Measurements from ENCODE around the gene CD34. TPM values are rescaled to one million over a fixed set of nuclear protein-coding genes. Genes with fewer than 3 reads are reported as not detected.
A peak's percentile ranks its signal among the peaks of the same experiment; 100 is the strongest.
"Not testable (repeated sequence)": the region's sequence is repeated elsewhere in the genome, so short reads cannot be mapped to it uniquely, and the experiment has no call there.

CD34 gene
- polyA plus RNA-seq, 3 donors = 87.1 to 108 (median 90.6) TPM

DNA sequence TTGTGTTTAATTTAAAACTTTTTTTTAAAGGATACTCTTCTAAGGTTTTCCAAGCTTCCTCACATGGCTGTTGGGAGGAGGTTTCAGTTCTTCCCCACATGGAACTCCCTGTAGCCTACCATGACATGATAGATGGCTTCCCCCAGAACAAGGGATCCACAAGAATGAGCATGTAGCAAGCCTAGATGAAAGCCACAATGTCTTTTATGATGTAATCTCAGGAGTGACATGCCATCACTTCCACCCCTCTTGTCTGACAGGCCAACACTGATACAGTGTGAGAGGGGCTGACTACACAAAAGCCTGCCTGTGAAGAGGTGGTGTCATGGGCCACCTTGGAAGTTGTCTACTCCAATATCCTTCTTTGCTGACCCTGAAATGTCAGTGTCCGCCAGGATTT lies 32.0 kb downstream of the CD34 start:
- DNase-seq = no peak

- DNase-seq = not testable (repeated sequence)
These were observed 33.0 kb downstream of the CD34 start for GRCh38 chr1:207877914-207878313.

DNA sequence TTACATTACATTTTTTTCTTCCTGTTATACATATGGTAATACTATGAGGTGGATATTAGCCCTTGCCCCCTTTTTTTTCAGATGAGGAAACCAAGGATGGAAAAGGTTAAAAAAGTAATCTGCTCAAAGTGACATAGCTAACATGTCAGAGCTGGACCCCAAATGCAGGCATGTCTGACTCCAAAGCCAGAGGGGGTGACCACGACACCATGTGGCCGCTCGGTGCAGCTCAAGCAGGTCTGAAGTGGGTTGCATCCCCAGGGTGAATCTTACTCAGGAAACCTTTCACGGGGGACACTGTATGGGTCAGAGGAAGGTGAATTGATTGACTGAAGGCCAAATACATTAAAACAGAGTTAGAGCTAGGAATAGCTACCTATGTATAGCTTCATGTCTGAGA lies 34.8 kb downstream of the CD34 start:
- no peak for DNase-seq

DNA sequence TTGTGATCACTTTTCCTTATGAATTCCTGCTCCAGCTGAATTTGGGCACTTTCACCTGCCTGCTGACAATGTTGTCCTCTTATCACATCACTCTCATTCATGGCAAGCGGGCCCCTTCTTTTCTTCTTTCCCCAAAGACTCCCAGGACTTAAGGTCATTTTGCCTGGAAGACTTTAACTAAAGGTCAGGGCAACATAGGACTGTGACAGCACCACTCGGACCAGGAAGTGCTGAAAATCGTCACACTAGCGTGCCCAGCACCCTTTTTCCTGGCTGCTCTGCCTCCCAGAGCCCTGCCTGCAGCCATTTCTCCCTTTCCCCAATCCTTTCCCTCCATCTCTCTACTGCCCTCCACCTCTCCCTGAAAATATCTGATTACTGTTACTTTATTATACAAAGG lies 35.4 kb downstream of the CD34 start:
- DNase-seq = no peak

DNA sequence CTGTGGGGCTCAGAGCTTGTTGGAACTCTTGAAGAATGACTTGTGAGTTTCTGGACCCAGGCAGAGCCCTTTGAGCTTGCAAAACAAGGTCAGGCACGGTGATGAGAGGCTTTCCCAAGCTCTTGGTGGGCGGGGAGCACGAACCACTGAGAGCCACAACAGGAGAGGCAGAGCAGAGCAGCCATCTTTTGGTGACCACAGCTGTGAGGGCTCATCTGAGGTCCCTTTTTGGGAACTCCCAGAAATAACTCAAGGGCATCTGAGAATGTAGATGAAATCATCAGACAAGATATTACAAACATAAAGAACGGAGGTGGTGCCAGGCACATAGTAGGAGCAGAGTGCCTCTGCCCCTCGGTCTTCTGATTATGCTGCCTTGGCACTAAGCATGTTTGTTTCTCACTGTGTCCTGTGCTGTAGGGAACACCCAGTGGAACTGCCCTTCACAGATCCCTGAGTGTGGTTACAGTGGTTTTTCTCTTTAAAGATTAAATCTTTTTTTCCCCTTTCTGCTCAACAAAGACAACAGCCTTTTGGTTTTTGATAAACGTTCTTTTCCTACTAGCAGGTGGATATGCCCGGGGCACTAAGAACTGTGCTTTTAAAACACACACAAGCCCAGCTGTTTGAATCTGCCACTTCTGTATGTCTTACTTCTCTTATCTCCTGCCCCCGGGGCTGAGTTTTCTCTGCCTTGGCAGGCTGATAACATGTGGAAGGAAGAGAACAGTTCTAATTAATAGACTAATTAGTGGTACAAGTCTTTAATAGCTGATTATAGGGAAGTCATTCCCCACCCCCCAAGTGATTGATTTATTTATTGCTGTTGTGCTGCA lies 37.7 kb downstream of the CD34 start:
- DNase-seq = no peak

- DNase-seq = no peak
These were observed 38.3 kb downstream of the CD34 start for GRCh38 chr1:207872621-207873020.

DNA sequence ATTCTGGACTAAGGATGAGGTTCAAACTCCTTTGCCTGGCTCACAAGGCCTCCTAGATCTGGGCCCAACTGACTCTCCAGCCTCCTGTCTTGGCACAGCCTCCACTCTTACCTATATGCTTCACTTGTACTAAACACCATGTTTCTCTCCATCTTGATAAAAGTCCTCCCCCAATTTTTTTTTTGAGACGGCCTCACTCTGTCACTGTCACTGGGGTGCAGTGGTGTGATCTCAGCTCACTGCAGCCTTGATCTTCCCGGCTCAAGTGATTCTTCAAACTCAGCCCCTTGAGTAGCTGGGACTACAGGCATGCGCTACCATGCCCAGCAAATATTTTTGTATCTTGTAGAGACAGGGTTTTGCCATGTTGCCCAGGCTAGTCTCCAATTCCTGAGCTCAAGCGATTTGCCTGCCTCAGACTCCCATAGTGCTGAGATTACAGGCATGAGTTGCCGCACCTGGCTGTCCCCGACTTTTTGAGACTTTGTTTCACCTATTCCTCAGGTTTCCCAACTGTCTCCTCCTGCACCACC lies 39.7 kb downstream of the CD34 start:
- DNase-seq = no peak

DNA sequence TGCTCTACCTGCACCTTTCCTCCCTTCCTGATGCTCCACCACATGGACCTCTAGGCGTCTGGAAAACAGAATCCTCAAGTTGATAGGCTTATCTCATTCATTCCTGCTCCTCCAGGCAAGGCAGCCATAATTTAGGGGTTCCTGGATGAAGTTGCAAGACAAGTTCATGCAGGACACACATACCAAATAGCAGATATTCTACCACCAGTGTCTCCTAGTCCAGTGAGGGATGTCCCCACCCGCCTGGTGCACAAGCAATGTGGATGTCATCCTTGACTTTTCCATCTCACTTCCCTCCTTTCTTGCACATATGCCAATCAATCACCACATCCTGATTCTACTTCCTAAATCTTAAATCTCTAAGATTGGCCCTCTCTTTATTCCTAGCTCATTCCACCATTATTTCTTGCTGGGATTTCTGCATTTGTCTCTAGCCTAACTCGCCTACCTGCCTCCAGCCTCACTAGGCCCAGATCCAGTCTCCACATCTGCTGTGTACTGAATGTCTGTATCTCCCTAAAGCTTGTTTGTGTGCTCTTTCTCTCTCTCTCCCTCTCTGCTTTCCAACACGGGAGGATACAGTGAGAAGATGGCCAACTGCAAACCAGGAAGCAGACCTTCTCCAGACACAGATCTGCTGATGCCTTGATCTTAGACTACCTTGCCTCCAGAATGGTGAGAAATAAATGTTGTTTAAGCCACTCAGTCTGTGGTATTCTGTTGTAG lies 40.5 kb downstream of the CD34 start:
- no peak for DNase-seq

GRCh38 chr1:207869859-207870258 lies 41.1 kb downstream of the CD34 start:
- no peak for DNase-seq

DNA sequence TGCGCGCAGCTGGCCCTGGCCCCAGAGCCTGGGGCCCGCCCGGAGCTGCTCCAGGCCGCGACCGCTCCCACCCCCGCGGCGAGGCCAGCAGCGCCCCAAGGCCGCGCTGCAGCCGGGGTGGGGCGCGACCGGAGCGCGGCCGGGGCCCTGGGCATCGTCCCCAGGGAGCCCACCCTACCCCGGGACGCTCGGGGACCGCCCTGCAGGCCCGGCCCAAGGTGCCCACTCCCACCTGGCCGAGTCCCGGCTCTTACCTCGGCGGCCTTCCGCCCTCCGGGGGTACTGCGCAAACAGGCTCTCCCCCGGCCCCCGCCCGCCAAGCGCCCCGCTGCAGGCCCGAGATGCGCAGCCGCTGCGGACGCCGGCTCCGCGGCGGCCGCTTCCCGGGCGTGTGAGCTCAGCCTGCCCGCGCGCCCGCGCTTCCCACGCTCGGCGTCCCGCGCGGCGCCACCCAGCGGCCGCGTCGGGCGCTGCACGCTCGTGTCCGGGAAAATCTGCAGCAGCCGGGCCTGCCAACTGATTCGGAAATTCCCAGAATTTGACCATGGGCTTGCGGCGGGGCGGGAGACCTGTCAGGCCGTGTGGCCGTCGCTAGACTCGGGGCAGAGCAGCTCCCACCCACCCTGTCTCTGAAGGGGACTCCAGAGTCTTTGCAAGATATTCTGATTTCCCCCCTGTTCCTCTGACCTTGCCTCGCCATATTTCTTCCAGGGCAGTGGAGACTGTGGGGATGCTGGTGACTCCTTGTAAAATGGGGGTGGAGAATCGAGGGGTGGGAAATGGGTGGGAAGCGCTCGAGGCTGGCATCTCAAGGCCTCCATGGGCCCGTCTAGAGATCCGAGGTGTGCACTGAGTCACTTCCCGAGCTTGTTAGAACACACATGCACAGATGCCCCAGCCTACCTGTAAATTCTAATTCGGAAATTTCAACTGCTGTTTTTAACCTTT lies 41.9 kb downstream of the CD34 start:
- peak; percentile 85 for DNase-seq

GRCh38 chr1:207868251-207868773 lies 42.6 kb downstream of the CD34 start:
- no peak for DNase-seq

DNA sequence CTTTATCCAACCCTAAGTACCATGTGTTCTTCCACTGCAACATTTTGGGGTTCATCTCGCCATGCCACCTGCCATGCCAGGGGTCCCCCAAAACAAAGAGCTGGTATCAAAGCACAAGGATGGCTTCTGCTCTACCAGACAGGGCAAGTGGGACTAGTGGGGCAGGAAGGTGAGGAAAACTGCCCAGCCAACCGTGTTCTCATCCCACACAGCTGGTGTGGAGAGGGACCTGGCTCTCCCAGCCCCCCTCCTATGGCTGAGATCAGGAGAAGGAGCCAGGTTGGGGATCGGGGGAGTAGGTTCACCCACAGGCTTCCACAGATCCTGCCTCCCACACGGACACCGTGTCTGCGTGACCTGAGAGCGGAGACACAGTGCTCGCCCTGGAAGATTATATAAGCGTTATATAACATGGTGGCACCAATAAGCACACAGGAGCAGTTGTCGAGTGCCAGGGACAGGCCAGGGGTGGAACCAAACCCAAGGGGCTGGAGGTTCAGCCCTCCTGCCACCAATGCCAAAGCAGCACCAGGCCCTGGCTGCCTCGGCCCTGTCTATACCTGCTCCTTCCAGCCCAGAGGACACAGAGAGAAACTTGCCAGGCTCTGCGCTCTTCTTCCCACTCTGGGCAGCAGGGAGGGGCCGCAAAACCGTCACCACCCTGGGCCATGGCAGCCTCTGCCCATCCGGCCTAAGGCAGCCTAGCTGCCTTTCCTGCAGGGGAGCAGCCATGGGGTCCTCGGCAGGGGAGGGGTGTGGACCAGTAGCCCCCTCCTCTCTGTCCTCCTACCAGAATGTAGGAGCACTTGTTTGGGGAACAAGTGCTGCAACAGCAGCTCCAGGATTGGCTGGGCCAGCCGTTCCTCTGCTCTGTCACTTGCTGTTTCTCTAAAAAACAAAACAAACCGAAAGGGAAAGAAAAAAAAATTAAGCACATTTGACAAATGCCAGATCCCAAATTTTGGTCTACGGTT lies 43.5 kb downstream of the CD34 start:
- no peak for DNase-seq

DNA sequence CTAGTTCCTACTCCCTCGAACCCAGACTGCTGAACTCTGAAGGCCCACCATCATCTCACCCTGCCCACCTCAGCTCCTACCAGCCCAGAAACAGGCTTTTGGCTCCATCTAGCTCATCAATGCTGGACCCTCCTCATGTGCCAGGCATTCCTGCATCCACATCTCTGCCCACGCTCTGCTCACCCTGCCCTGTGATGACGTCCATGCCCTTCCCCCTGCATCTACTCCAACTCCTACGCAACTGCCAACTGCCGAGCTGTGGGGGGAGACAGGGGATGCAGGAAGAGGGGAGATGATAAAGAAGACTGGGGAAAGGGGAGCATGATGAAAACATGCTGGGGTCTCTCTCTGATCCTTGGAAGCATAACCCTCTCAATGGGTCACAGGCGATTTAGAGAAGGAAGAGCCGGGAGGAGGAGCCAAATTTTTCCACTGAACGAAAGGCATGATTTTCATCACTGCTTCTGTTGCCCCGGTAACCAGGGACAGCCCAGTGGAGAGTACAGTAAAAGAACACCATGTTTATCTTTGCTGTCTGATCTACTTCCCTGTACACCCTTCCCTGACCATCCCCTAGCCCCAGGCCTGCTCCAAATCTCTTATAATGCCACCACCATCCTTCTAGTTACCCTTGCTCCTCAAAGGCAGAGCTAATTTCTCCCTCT lies 44.3 kb downstream of the CD34 start:
- DNase-seq = peak; percentile 48

DNA sequence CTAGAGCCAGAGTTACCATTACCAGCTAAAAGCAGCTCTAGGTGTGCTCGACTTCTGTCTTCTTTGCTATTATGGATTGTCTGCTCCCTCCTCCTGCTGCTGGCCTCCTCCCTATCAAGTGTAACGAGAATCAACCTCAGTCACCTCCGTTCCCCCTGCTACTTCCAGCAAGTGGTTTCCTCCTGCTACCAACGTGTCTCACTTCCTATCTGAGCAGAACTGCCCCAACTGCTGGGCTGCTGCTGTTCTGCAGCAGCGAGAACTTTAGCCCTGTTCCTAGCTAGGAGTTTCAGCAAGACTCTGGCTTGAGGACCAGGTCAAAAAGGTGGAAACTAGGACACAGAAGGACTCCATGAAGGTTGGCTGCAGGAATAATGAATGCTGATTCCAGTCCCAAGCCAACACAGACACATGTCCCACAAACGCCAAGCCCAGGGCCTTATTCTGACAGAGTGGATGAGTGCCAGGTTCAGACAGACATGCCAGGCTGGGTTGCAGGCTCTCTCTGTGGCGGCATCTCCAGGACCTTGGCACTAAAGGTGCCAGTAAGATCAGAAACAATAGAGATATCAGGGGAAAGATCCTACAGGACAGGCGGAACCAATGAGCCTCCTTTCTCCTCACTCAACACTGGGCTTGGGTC lies 46.9 kb downstream of the CD34 start:
- DNase-seq = no peak

DNA sequence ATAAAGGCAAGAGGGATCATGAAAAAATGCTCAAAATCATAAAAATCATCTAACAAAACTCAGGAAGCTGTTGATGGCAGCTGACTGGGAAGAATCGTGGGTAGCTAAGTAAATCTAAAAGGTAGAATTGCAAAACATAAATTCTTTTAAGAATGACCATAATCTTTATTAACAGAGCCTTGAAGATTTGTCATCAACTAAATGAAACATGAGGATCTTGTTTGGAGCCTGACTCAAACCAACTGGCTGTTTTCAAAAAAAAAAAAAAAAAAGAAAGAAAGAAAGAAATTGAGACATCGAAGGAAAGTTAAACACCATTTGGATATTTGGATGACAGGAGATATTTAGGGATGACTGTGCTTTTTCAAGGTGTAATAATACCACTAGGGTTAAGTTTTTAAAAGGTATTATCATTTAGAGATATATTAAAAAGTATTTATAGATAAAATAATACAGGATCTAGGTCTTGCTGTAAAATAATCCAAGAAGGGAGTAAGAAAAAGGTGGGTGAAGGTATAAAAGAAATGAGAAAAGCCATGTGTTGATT lies 48.6 kb downstream of the CD34 start:
- no peak for DNase-seq

- DNase-seq = no peak
These were observed 49.3 kb downstream of the CD34 start for GRCh38 chr1:207861442-207862177.

- DNase-seq = no peak
These were observed 50.4 kb downstream of the CD34 start for GRCh38 chr1:207860531-207860930.

DNA sequence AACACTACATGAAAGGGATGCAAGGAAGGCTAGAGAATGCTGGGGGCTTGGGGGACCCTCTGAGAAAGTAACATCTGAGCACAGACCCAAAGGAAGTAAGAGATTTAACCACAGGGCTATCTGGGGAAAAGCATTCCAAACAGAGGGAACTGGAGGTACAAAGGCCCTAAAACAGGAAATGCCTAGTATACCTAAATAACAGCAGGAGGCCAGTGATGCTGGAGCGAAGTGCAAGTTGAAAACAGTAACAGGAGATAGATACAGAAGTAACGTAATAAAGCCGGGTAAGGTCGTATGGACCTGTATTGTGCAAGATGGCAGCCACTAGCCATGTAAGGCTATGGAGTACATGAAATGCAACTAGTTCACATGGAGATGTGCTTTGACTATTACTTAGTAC lies 52.1 kb downstream of the CD34 start:
- no peak for DNase-seq

Data from renal pelvis (tissue), 4 donors.